Skeletal muscle satellite cell (primary cell): ENCODE data around the gene LOX. TPM values are rescaled to one million over a fixed set of nuclear protein-coding genes. Genes with fewer than 3 reads are reported as not detected.
A peak's percentile ranks its signal among the peaks of the same experiment; 100 is the strongest.

Experiments
- H3K27me3 ChIP-seq: 2 replicates; pipeline ENCODE4 v1.7.0; 2013; ENCODE audit warnings: low read length; ENCODE audit not compliant: control insufficient read depth, insufficient read depth
- H3K36me3 ChIP-seq: 2 replicates; pipeline ENCODE4 v1.7.0; 2013; ENCODE audit warnings: mild to moderate bottlenecking, control low read depth, low read length; ENCODE audit not compliant: insufficient read depth
- H3K4me1 ChIP-seq: 2 replicates; pipeline ENCODE4 v1.7.0; 2013; ENCODE audit warnings: low read length; ENCODE audit not compliant: control insufficient read depth, insufficient read depth
- H3K4me2 ChIP-seq: 2 replicates; pipeline ENCODE4 v1.7.0; 2013; ENCODE audit warnings: mild to moderate bottlenecking, low read length
- H3K4me3 ChIP-seq: 2 replicates; pipeline ENCODE4 v1.7.0; 2013; ENCODE audit warnings: low read length
- H3K9ac ChIP-seq: 2 replicates; pipeline ENCODE4 v1.7.0; 2013; ENCODE audit warnings: mild to moderate bottlenecking, low read depth, low read length, moderate library complexity
- H3K9me3 ChIP-seq: replicated peaks from 2 replicates; pipeline ENCODE4 v1.7.0; 2013; ENCODE audit warnings: mild to moderate bottlenecking, control low read depth, low read length
- total RNA-seq: library from RNA; depleted of rRNA; stranded (reverse); fragments of >200 nt; gene quantifications from 2 replicates; pipeline ENCODE4 v1.2.3, GENCODE V29; 2012; rRNA removed

The LOX gene, protein sequence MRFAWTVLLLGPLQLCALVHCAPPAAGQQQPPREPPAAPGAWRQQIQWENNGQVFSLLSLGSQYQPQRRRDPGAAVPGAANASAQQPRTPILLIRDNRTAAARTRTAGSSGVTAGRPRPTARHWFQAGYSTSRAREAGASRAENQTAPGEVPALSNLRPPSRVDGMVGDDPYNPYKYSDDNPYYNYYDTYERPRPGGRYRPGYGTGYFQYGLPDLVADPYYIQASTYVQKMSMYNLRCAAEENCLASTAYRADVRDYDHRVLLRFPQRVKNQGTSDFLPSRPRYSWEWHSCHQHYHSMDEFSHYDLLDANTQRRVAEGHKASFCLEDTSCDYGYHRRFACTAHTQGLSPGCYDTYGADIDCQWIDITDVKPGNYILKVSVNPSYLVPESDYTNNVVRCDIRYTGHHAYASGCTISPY
- 54.5 and 123 TPM in 2 replicates for total RNA-seq

DNA sequence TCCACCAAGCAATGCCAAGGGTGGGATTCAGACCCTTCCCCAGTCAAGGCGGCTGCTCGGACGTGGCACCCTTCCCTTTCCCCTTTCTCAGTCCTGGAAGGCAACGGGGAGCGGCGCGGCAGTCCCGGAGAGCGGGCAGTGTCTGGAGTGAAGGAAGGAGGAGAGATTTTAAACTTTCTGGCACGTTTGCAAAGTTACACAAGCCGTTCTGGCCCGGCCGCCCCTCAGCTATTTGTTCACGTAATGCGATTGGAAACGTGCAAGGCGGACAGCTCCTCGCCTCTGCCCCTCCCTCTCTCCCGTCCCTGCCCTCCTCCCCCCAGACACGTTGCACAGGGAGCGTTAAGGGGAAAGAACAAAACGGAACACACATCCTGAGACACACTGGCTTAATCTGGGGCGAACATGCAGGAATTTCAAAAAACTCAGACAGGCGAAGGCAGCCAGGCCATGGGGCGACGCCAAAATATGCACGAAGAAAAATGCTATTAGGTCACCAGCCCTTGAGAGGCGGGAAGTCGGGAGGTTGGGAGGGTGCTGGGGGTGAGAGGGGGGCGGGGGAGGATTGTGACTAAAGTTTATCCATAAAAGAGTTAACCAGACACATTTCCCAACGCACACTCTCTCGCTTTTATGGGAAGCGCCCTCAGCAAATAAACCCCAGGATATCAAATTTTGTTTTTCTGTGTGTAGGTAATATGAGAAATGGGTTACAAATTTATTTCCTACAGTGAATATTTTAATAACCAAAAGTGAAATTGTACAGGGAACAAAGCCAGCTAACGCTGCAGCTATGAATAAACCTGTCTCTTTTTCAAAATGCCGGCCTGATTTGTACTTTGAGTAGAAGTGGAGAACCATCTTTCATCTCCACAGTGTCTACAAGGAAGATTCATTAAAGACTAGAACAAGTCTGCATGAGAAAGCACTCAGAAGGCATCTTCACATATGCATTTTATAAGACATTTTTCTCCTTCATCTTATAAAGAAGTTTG is at the start of gene LOX:
TSS of gene LOX (minus strand) at position 144 of the 995 bp plus-strand sequence. CDS start 274 bp downstream, outside the sequence.
- H3K9ac ChIP-seq, result peak within 1 kb of the TSS; percentile 94
- peaks cover 10% of the 10 kb centered on the region for H3K4me1 ChIP-seq
- peak within 1 kb of the TSS; percentile 99 for H3K4me3 ChIP-seq

DNA sequence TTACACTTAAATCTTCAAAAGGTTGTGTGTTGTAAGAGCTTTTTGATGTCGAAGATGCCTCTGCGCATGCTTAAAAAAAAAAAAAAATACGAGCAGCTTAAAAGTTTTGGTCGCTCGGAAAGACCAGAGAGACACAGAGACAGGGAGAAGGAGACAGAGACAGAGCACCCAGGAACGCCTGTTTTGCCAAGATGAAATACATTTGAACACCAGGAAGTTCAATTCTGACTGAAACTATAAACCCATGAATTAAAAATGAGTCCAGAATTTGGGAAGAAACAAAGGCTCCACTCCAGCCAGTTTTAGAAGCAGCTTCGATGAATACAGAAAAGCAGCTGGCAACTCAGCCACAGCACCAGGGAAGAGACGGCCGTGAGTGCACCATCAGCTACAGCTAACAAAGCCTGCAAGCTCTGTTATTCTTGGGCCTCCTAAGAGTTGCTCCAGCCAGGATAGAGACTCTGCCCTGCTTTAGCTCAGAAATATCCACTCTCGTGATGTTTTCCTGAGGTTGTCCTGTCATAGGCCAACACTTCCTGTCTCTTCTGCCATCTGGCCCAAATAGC is 48.8 kb upstream of the LOX start:
- no peaks in the 10 kb centered on the region for H3K27me3 ChIP-seq
- no peaks in the 10 kb centered on the region for H3K9me3 ChIP-seq
- peak overlapping the region; percentile 30 for H3K4me3 ChIP-seq
- peaks cover 42% of the 10 kb centered on the region for H3K4me1 ChIP-seq
- peak overlapping the region; percentile 61 for H3K4me2 ChIP-seq
- H3K36me3 ChIP-seq, result no peaks in the 10 kb centered on the region
- peak overlapping the region; percentile 74 for H3K9ac ChIP-seq

More for the DNA sequence above, at the start of gene LOX:
- Histone ChIP-seq H3K36me3 (peaks cover 21% of the 10 kb centered on the region), H3K4me2 (peak within 1 kb of the TSS; percentile 100), H3K9me3 (no peaks in the 10 kb centered on the region), H3K27me3 (no peaks in the 10 kb centered on the region)

DNA sequence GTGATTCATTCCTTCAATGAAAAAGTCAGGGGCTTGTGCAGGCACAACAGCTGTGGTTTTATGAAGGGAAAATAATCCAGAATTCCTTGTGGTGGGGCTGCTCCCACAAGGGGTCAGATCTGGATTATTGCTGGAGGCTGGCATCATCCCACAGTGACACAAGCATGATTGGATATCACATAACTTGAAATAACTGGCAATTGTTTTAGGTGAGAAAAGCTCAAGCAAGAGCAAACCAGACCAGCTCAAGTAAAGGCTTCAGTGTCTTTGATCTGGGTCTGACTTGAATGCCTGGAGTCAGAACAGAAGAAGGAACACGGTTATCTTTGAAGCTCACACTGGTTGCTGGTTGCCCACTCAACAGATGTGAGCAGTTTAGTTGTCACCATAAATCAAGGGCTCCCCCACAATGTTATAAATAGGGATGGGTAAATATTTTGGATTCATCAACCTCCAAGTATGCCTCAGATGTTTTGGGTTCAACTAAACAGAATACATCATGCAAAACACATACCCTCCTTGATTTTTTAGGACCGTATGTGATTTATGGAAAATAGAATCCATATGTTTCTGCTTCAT is 48.2 kb upstream of the LOX start:
- Histone ChIP-seq H3K27me3 (no peaks in the 10 kb centered on the region), H3K9ac (peak overlapping the region; percentile 74), H3K36me3 (no peaks in the 10 kb centered on the region), H3K4me1 (peaks cover 46% of the 10 kb centered on the region), H3K4me3 (peak overlapping the region; percentile 30), H3K9me3 (no peaks in the 10 kb centered on the region), H3K4me2 (peak overlapping the region; percentile 61)

DNA sequence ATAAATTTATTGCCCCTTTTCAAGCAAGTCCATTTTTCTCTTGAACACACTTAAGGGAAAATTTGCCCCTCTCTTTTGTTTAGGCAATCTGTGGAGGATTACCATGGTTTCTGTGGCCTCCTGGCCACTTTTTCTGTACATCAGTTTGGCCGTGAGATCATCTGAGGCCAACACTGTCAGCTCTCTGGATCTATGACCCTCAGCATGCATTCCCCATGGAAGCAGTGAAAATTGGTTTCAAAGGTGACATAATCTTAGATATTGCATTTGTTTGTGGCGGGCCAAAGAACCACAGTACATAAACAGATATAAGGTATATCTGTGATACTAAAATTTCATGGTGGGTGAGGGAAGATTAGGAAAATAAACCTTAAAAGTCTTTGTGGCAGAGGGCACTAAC is 46.7 kb upstream of the LOX start:
- Histone ChIP-seq H3K4me3 (no peak overlapping the region), H3K9ac (no peak overlapping the region), H3K9me3 (no peaks in the 10 kb centered on the region), H3K27me3 (no peaks in the 10 kb centered on the region), H3K36me3 (no peaks in the 10 kb centered on the region), H3K4me2 (no peak overlapping the region), H3K4me1 (peaks cover 53% of the 10 kb centered on the region)

DNA sequence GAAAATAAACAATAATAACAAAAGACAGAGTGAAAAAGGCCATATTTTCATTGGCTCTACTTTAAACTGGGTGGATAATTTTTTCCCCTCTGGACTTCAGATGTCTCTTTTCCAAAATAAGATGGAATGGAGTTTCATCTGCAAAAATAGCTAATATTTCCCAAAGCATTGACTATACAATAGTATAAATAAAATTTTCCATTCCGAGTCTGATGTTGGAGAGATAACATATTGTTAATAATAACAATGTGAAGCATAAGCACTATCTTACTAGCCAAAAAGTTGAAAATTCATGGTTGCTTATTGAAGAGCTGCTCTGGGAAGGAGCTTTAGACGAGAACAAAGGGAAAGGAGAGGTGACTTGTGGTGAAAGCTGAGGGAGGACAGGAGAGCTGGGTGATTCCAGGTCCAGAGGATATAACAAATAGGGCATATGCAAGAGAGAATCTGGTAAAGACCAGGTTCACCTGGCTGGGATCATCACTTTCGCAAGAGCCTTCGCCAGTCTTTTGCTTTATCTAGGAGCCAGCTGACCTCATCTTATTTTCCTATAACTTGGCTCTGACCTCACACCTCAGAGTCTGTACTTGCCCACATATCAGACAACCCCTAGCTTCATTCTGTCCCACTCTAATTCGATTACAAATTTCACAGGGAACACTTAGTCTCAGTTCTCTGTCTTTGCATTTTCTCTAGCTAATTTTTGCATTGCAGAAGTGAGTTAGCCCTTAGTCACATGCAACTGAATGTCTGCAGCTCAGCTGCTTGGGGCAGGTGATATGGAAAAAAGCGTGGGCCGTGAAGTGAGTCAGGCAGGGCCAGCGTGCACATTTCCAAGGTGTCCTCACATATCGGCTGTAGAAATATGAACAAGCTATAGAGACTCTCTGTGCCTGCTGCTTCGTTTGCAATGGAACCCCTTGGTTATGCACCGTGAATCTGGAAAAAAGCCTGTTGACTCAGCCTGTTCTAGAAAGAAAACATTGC is 43.7 kb upstream of the LOX start:
- Histone ChIP-seq H3K9ac (no peak overlapping the region), H3K27me3 (no peaks in the 10 kb centered on the region), H3K36me3 (no peaks in the 10 kb centered on the region), H3K4me2 (peak overlapping the region; percentile 2), H3K4me3 (no peak overlapping the region), H3K4me1 (peaks cover 36% of the 10 kb centered on the region), H3K9me3 (no peaks in the 10 kb centered on the region)

DNA sequence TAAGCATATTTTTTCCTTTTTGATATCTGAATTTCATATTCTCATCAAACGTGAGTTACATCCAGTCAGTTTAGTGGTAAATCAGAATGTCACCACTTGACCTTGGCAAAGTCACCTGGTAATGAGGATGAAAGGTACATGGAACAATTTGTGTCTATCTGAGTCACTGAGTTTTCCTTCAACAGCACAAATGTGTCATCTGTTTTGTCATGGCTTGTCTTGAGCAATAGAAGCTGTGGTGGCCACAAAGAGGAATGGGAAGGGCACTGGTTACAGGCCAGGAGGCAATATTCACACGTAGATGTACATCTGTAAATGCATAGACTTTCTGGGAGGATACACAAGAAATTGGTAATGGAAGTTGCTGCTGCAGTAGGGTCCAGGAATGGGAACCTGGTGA is 42.9 kb upstream of the LOX start:
- no peaks in the 10 kb centered on the region for H3K9me3 ChIP-seq

DNA sequence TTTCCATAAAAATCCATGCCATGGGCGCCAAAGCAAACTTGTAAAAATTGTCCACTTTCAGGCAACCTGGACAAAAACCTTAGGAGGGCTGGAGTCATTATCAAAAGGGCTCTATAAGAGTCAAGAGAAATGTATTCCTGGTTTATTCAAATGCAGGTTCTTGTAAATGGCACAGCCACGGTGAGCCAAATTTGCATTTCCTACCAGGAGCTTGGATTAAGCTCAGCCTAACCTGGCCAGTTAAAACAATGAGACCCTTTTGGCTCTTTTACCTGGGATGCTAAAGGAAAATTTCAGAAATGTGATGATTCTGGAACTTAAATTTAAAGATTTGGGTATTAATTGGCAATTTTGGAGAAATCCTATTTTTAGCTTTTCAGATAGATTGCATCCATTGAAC is 42.4 kb upstream of the LOX start:
- no peaks in the 10 kb centered on the region for H3K27me3 ChIP-seq
- no peaks in the 10 kb centered on the region for H3K36me3 ChIP-seq
- H3K4me2 ChIP-seq, result no peak overlapping the region
- no peak overlapping the region for H3K9ac ChIP-seq
- no peaks in the 10 kb centered on the region for H3K9me3 ChIP-seq
- peaks cover 24% of the 10 kb centered on the region for H3K4me1 ChIP-seq
- no peak overlapping the region for H3K4me3 ChIP-seq

More for the DNA sequence above, 42.9 kb upstream of the LOX start:
- H3K4me1 ChIP-seq, result peaks cover 28% of the 10 kb centered on the region
- no peak overlapping the region for H3K4me2 ChIP-seq
- no peaks in the 10 kb centered on the region for H3K27me3 ChIP-seq
- no peak overlapping the region for H3K4me3 ChIP-seq
- no peak overlapping the region for H3K9ac ChIP-seq
- H3K36me3 ChIP-seq, result no peaks in the 10 kb centered on the region

DNA sequence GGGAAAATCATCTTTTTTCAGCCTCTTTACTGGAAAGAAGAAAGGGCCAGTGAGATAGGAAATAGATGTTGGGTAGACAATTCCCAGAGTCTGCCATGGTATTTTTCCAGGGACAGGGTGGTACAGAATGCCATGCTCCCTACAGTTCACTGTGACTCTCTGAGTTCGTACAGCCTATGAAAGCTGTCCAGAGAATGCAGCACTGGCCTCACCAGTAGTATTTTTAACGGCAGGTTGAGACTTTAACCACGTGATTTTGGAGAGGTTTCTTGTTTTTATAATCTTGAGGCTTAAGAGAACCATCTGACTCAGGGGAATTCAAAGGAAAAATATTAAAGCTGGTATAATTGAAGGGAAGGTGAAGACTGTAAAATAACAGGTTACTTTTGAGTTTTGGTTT is 41.1 kb upstream of the LOX start:
- Histone ChIP-seq H3K9me3 (no peaks in the 10 kb centered on the region), H3K4me3 (no peak overlapping the region), H3K4me2 (no peak overlapping the region), H3K36me3 (no peaks in the 10 kb centered on the region), H3K27me3 (no peaks in the 10 kb centered on the region), H3K4me1 (peaks cover 18% of the 10 kb centered on the region), H3K9ac (no peak overlapping the region)

DNA sequence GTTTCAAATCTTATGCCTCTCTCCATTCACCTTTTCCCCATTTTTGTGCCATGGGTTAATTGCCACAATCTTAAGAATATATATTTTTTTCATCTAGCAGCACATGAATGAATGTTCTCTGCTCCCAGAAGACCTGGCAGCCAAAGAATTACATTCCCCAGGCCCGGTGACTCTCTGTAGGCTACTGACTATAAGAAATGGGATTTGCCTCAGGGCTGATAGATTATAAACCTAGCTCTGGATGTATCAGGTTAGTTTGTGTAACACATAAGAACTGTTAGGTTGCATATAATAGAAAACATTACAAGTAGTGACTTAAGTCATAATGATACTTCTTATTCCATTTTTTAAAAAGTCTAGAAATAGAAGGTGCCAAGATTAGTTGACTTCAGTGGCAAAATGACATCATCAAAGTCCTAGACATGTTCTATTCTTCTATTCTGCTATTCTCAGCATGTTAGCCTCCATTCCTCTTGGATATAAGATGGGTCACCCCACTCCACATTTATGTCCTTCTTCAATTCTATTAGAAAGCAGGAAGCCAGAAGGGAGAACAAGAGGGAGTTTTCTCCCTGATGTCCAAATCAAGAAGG is 40.4 kb upstream of the LOX start:
- Histone ChIP-seq H3K36me3 (no peaks in the 10 kb centered on the region), H3K4me2 (no peak overlapping the region), H3K27me3 (no peaks in the 10 kb centered on the region), H3K4me1 (peaks cover 18% of the 10 kb centered on the region), H3K4me3 (no peak overlapping the region), H3K9me3 (no peaks in the 10 kb centered on the region), H3K9ac (no peak overlapping the region)

DNA sequence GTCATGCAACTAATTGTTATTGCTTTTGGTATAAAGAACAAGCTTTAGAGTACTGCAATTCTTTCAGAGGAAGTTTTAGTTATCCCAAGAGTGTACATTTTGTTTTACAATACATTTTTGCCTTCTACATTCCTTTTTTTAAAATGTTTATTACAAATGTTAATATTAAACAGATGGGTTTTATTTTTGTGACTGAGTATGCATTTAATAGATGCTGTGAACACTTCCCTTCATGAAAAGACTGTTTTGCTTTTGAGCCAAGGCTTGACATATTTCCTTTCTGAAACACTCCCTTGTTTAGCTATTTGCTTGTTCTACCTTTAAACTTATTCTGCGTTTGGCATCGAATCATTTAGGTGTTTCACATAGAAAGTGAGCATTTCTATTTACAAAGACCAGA is 36.4 kb upstream of the LOX start:
- H3K4me3 ChIP-seq, result no peak overlapping the region
- no peak overlapping the region for H3K9ac ChIP-seq
- no peaks in the 10 kb centered on the region for H3K9me3 ChIP-seq
- no peaks in the 10 kb centered on the region for H3K27me3 ChIP-seq
- no peak overlapping the region for H3K4me2 ChIP-seq
- no peaks in the 10 kb centered on the region for H3K36me3 ChIP-seq
- no peaks in the 10 kb centered on the region for H3K4me1 ChIP-seq
